WTC11 (cell line): Measurements from ENCODE around the gene HS3ST1. TPM values are rescaled to one million over a fixed set of nuclear protein-coding genes. Genes with fewer than 3 reads are reported as not detected.

Experiments
- ATAC-seq: fragments of 200-7000 bp; cut with Tn5 transposase; 2 replicates; pipeline ENCODE4 v1.10.0; 2021; ENCODE audit warnings: mild to moderate bottlenecking, moderate library complexity
- CTCF ChIA-PET: fragments of 300-600 bp; sonication (Branson Sonifier 250); formaldehyde crosslinking; loops from one replicate; lab custom pipeline; 2021; ENCODE audit warnings: antibody characterized with exemption; lab: Charles Lee
- POLR2A ChIA-PET: fragments of 350-600 bp; sonication (Branson Sonifier 250); formaldehyde crosslinking; loops from one replicate; lab custom pipeline; 2021; ENCODE audit warnings: antibody characterized with exemption; lab: Charles Lee
- DNase-seq: peaks from one replicate; pipeline ENCODE4 v3.0.0; 2021; ENCODE audit warnings: low spot score
- H3K27ac Mint-ChIP-seq: 2 replicates; pipeline ENCODE4 v1.8.0; 2021; ENCODE audit warnings: mixed read lengths
- H3K27me3 Mint-ChIP-seq: 2 replicates; pipeline ENCODE4 v1.8.0; 2021; ENCODE audit warnings: low read depth, mild to moderate bottlenecking, moderate library complexity, mixed read lengths
- H3K36me3 Mint-ChIP-seq: 2 replicates; pipeline ENCODE4 v1.8.0; 2021; ENCODE audit warnings: mixed read lengths
- H3K4me1 Mint-ChIP-seq: 2 replicates; pipeline ENCODE4 v1.8.0; 2022; ENCODE audit warnings: mixed read lengths
- H3K4me3 Mint-ChIP-seq: 2 replicates; pipeline ENCODE4 v1.8.0; 2021; ENCODE audit warnings: mild to moderate bottlenecking, moderate library complexity, mixed read lengths
- H3K9me3 Mint-ChIP-seq: 2 replicates; pipeline ENCODE4 v1.8.0; 2021; ENCODE audit warnings: mixed read lengths
- ARID4B ChIP-seq: sonication (generic); formaldehyde crosslinking; IDR thresholded peaks from 2 replicates; pipeline ENCODE4 v1.8.0; 2023; ENCODE audit warnings: missing genetic modification reagents, mild to moderate bottlenecking, borderline replicate concordance
- ATF2 ChIP-seq: sonication (generic); formaldehyde crosslinking; IDR thresholded peaks from 2 replicates; pipeline ENCODE4 v1.8.1; 2022; ENCODE audit warnings: low read depth, missing genetic modification reagents, borderline replicate concordance
- CREB1 ChIP-seq: sonication (generic); formaldehyde crosslinking; IDR thresholded peaks from 2 replicates; pipeline ENCODE4 v1.8.0; 2023; ENCODE audit warnings: mild to moderate bottlenecking, missing genetic modification reagents
- ESRRA ChIP-seq: sonication (generic); formaldehyde crosslinking; IDR thresholded peaks from 2 replicates; pipeline ENCODE4 v1.8.1; 2022; ENCODE audit warnings: mild to moderate bottlenecking, missing genetic modification reagents, borderline replicate concordance
- ETV6 ChIP-seq: sonication (generic); formaldehyde crosslinking; IDR thresholded peaks from 2 replicates; pipeline ENCODE4 v1.8.1; 2022; ENCODE audit warnings: mild to moderate bottlenecking, missing genetic modification reagents
- FOXJ3 ChIP-seq: sonication (generic); formaldehyde crosslinking; IDR thresholded peaks from 2 replicates; pipeline ENCODE4 v1.9.0; 2021; ENCODE audit warnings: missing genetic modification reagents, mild to moderate bottlenecking, borderline replicate concordance
- GABPB1 ChIP-seq: sonication (generic); formaldehyde crosslinking; IDR thresholded peaks from 2 replicates; pipeline ENCODE4 v1.8.1; 2023; ENCODE audit warnings: mild to moderate bottlenecking, missing genetic modification reagents
- GRHL2 ChIP-seq: fragments of 250-450 bp; sonication (Bioruptor Pico); IDR thresholded peaks from 2 replicates; pipeline ENCODE4 v1.8.0; 2022; ENCODE audit warnings: mild to moderate bottlenecking, moderate library complexity; ENCODE audit not compliant: insufficient replicate concordance, severe bottlenecking
- HMGA2 ChIP-seq: fragments of 250-450 bp; sonication (Bioruptor Pico); IDR thresholded peaks from 2 replicates; pipeline ENCODE4 v1.4.0; 2021; ENCODE audit warnings: mild to moderate bottlenecking, moderate library complexity
- JAZF1 ChIP-seq: fragments of 250-450 bp; sonication (Bioruptor Pico); IDR thresholded peaks from 2 replicates; pipeline ENCODE4 v1.9.0; 2021; ENCODE audit warnings: moderate library complexity, mild to moderate bottlenecking, inconsistent platforms
- OVOL2 ChIP-seq: fragments of 250-450 bp; sonication (Bioruptor Pico); IDR thresholded peaks from 2 replicates; pipeline ENCODE4 v1.9.0; 2021; ENCODE audit warnings: mild to moderate bottlenecking, borderline replicate concordance
- PRRX2 ChIP-seq: fragments of 250-450 bp; sonication (Bioruptor Pico); IDR thresholded peaks from 2 replicates; pipeline ENCODE4 v1.8.0; 2021; ENCODE audit warnings: mild to moderate bottlenecking
- RORB ChIP-seq: fragments of 250-450 bp; sonication (Bioruptor Pico); IDR thresholded peaks from 2 replicates; pipeline ENCODE4 v1.9.0; 2021; ENCODE audit warnings: mild to moderate bottlenecking
- TEAD4 ChIP-seq: sonication (generic); formaldehyde crosslinking; IDR thresholded peaks from 2 replicates; pipeline ENCODE4 v1.8.0; 2022; ENCODE audit warnings: mild to moderate bottlenecking, missing genetic modification reagents
- USF2 ChIP-seq: sonication (generic); formaldehyde crosslinking; IDR thresholded peaks from 2 replicates; pipeline ENCODE4 v1.8.1; 2023; ENCODE audit warnings: mild to moderate bottlenecking, missing genetic modification reagents, moderate library complexity
- ZNF121 ChIP-seq: sonication (generic); formaldehyde crosslinking; IDR thresholded peaks from 2 replicates; pipeline ENCODE4 v1.8.0; 2023; ENCODE audit warnings: missing genetic modification reagents
- ZNF219 ChIP-seq: sonication (generic); formaldehyde crosslinking; IDR thresholded peaks from 2 replicates; pipeline ENCODE4 v1.8.0; 2023; ENCODE audit warnings: missing genetic modification reagents, mild to moderate bottlenecking, borderline replicate concordance
- ZNF396 ChIP-seq: fragments of 250-450 bp; sonication (Bioruptor Pico); IDR thresholded peaks from 2 replicates; pipeline ENCODE4 v1.8.0; 2021; ENCODE audit warnings: mild to moderate bottlenecking, moderate library complexity, borderline replicate concordance
- ZNF512 ChIP-seq: sonication (generic); formaldehyde crosslinking; IDR thresholded peaks from 2 replicates; pipeline ENCODE4 v1.8.1; 2022; ENCODE audit warnings: missing genetic modification reagents, borderline replicate concordance
- ZNF532 ChIP-seq: fragments of 250-450 bp; sonication (Bioruptor Pico); IDR thresholded peaks from 2 replicates; pipeline ENCODE4 v1.9.0; 2021; ENCODE audit warnings: mild to moderate bottlenecking, borderline replicate concordance
- ZNF671 ChIP-seq: fragments of 250-450 bp; sonication (Bioruptor Pico); IDR thresholded peaks from 2 replicates; pipeline ENCODE4 v1.8.0; 2021; ENCODE audit warnings: mild to moderate bottlenecking
- total RNA-seq: library from RNA; stranded (reverse); gene quantifications from 3 replicates; pipeline ENCODE4 v1.2.3, GENCODE V29; 2021

HS3ST1 gene
- total RNA-seq, 1 experiment from 2014 or later, result 0.52 TPM

- H3K36me3 Mint-ChIP-seq, result peaks cover 53% of the 10 kb centered on the region
- TF ChIP-seq FOXJ3 (CRISPR knock-in tag), result no peak
- TF ChIP-seq PRRX2 (CRISPR knock-in tag), result no peak
- TF ChIP-seq RORB (CRISPR knock-in tag), result no peak
- no peak for TF ChIP-seq TEAD4 (CRISPR knock-in tag)
- no peak for TF ChIP-seq ZNF219 (CRISPR knock-in tag)
- no peak for TF ChIP-seq GRHL2 (CRISPR knock-in tag)
- no peak for TF ChIP-seq HMGA2
- no peak for TF ChIP-seq GABPB1 (CRISPR knock-in tag)
- TF ChIP-seq ZNF512 (CRISPR knock-in tag), result no peak
- no peak for TF ChIP-seq ZNF532
- no peak for TF ChIP-seq ZNF671 (CRISPR knock-in tag)
- ChIA-PET CTCF (no interaction called here), POLR2A (interaction anchor here (0.6 kb wide), 1 partner anchor 49 kb away, joined by 7 read pairs; no protein-coding TSS in a partner anchor)
- no peak overlapping the region for H3K4me3 Mint-ChIP-seq
- no peaks in the 10 kb centered on the region; the same call in 1 of the 2 replicates for H3K27me3 Mint-ChIP-seq
- H3K4me1 Mint-ChIP-seq, result peaks cover 21% of the 10 kb centered on the region
- ATAC-seq (no peak), DNase-seq (no peak)
- peaks cover 62% of the 10 kb centered on the region for H3K9me3 Mint-ChIP-seq
- H3K27ac Mint-ChIP-seq, result no peak overlapping the region
Observed at GRCh38 chr4:11404431-11404830, 24.3 kb downstream of the HS3ST1 start.

- CTCF ChIA-PET, result no interaction called here
- Mint-ChIP-seq H3K4me1 (peaks cover 21% of the 10 kb centered on the region), H3K36me3 (peaks cover 59% of the 10 kb centered on the region), H3K9me3 (peaks cover 60% of the 10 kb centered on the region), H3K27ac (no peak overlapping the region), H3K27me3 (no peaks in the 10 kb centered on the region; the same call in 1 of the 2 replicates), H3K4me3 (no peak overlapping the region)
- no peak for TF ChIP-seq ETV6
- no peak for TF ChIP-seq ATF2 (CRISPR knock-in tag)
- TF ChIP-seq PRRX2 (CRISPR knock-in tag), result no peak
- no peak for DNase-seq
- no peak for ATAC-seq
- POLR2A ChIA-PET, result no interaction called here
Observed at GRCh38 chr4:11402192-11402591, 26.5 kb downstream of the HS3ST1 start.

- Mint-ChIP-seq H3K4me1 (peaks cover 14% of the 10 kb centered on the region), H3K4me3 (no peak overlapping the region), H3K27ac (no peak overlapping the region), H3K9me3 (peaks cover 59% of the 10 kb centered on the region), H3K27me3 (no peaks in the 10 kb centered on the region; the same call in none of the 2 replicates), H3K36me3 (peaks cover 53% of the 10 kb centered on the region)
- ATAC-seq (no peak), DNase-seq (no peak)
- CTCF ChIA-PET, result no interaction called here
- POLR2A ChIA-PET, result no interaction called here
- no peak for TF ChIP-seq ARID4B (CRISPR knock-in tag)
- no peak for TF ChIP-seq CREB1 (CRISPR knock-in tag)
- TF ChIP-seq JAZF1 (CRISPR knock-in tag), result no peak
- TF ChIP-seq ESRRA (CRISPR knock-in tag), result no peak
- TF ChIP-seq ZNF121 (CRISPR knock-in tag), result no peak
- TF ChIP-seq OVOL2 (CRISPR knock-in tag), result no peak
- TF ChIP-seq ZNF396 (CRISPR knock-in tag), result no peak
- TF ChIP-seq RORB (CRISPR knock-in tag), result no peak
- no peak for TF ChIP-seq USF2 (CRISPR knock-in tag)
Observed at GRCh38 chr4:11399461-11399971, 29.2 kb downstream of the HS3ST1 start.
